ENCODE results near the gene OR4K14.
"Not testable (repeated sequence)": the region's sequence is repeated elsewhere in the genome, so short reads cannot be mapped to it uniquely, and the experiment has no call there.

OR4K14 gene, protein sequence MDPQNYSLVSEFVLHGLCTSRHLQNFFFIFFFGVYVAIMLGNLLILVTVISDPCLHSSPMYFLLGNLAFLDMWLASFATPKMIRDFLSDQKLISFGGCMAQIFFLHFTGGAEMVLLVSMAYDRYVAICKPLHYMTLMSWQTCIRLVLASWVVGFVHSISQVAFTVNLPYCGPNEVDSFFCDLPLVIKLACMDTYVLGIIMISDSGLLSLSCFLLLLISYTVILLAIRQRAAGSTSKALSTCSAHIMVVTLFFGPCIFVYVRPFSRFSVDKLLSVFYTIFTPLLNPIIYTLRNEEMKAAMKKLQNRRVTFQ

GRCh38 chr14:20019257-20019865 is at the start of gene OR4K14:
OR4K14 (minus strand) TSS chr14:20019307; CDS start chr14:20015193, 4,114 bp downstream.
- no peak for DNase-seq (ENCODE audit: low spot score)

DNA sequence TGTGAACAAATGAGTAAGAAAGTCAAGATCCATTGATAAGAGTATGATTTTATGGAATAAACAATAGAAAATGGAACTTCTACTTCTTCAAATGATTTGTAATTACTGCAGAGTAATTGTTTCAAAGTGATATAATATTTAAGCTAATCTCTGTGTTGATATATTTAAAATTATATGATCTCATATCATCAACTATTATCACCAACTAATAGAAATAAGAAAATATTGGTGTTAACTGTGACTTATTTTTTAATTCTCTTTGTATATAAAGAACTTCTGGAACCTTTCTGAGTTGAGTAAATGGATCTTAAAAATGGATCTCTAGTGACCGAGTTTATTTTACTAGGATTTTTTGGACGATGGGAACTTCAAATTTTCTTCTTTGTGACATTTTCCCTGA is 40.6 kb upstream of the OR4K14 start, which contains the start of gene OR4L1:
Gene OR4L1 (plus strand): TSS at position 301 of the 400 bp plus-strand sequence. CDS start 0 bp downstream, at position 301.
- DNase-seq (ENCODE audit: low spot score): no peak

DNA sequence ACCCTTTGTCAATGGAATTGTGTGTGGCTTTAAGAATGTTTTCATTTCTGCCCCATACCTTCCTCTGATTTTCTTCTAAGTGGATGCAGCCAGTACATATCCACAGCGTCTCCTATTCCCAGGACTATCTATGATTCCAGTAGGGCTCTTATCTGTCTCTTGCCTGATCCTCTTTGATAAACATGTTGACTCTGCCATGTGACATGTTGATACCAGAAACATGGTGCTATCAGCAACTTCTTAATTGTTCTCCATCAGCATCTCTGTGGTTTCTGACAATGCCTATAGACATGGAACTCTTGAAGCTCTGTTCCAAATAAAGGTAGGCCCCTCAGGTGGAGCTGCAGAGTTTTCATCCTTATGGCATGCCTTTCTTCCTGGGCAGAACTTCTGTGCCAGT is 29.1 kb upstream of the OR4K14 start:
- no peak for DNase-seq (ENCODE audit: low spot score)

GRCh38 chr14:20044243-20044642 is 25.1 kb upstream of the OR4K14 start:
- no peak for DNase-seq (ENCODE audit: low spot score)

- DNase-seq (ENCODE audit: low spot score): no peak
Measured at GRCh38 chr14:20035938-20036337, 16.8 kb upstream of the OR4K14 start, which contains the start of gene OR4K13. OR4K13 (minus strand) TSS chr14:20036038; CDS start chr14:20034758, 1,280 bp downstream.

DNA sequence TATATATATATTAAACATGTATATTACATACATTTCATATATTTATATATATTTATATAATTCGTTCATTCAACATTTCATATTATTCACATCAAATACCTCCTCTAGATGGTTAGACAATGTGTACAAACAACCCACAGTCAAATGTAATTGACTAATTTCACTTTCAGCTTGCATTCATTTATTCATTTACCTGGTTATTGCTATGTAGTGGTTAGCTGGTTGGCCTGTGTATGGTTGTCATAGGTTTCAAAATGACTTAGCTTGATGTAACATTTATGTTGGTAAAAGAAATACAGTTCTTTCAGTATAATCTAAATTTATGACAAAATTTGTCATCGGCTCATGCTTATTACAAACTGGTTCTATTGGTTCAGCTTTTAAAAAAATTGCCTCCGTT is 16.3 kb upstream of the OR4K14 start:
- DNase-seq (ENCODE audit: low spot score): no peak

- no peak for DNase-seq (ENCODE audit: low spot score)
Measured at GRCh38 chr14:20031058-20031457, 12.0 kb upstream of the OR4K14 start.

GRCh38 chr14:20008156-20008555 is 11.0 kb downstream of the OR4K14 start:
- no peak for DNase-seq (ENCODE audit: low spot score)

DNA sequence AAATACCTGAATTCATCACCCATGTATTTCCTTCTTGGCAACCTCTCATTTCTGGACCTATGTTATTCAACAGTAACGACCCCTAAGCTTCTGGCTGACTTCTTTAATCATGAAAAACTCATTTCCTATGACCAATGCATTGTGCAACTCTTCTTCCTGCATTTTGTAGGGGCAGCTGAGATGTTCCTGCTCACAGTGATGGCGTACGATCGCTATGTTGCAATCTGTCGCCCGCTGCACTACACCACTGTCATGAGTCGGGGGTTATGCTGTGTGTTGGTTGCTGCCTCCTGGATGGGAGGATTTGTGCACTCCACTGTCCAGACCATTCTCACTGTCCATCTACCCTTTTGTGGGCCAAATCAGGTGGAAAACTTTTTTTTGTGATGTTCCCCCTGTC is 16.8 kb downstream of the OR4K14 start:
- DNase-seq (ENCODE audit: low spot score): no peak

DNA sequence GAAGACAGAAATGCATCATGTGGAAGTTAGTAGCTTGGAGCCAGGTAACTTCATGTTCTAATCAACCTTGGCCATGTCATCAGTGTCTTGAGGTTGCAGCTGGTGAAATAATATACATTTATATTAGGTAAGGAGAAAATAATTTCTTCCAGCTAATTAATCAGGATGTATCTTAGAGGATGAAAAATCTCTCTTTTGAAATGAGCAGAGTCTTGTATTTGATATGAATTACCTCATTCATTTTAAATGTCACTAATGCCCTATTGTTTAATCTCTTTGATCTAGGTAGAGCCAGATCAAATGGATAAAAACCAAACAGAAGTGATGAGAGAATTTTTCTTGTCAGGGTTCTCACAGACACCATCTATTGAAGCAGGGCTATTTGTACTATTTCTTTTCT is 17.2 kb downstream of the OR4K14 start, which contains the start of gene OR4Q2:
Gene OR4Q2 (plus strand): TSS at position 301 of the 400 bp plus-strand sequence.
- no peak for DNase-seq (ENCODE audit: low spot score)

- no peak for DNase-seq (ENCODE audit: low spot score)
Measured at GRCh38 chr14:19993438-19993837, 25.7 kb downstream of the OR4K14 start.

DNA sequence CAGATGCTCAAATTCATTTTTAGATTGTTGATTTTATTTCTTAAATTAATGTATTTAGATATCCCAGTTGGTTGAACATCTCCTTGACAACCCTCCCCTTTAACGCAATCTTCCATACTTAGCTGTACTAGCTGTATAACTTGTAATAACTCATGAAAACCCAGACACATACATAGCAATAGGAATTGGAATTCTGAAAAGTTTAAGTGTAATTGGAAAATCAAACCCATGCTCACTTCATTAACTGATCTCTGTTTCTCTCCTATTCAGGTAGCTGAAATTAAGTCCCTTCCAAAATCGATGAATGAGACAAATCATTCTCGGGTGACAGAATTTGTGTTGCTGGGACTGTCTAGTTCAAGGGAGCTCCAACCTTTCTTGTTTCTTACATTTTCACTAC is 43.8 kb downstream of the OR4K14 start, which contains the start of gene OR4K15:
Gene OR4K15 (plus strand): TSS at position 301 of the 400 bp plus-strand sequence. CDS start 0 bp downstream, at position 301.
- no peak for DNase-seq (ENCODE audit: low spot score)

GRCh38 chr14:19974844-19975243 is 44.3 kb downstream of the OR4K14 start:
- no peak for DNase-seq (ENCODE audit: low spot score)

DNA sequence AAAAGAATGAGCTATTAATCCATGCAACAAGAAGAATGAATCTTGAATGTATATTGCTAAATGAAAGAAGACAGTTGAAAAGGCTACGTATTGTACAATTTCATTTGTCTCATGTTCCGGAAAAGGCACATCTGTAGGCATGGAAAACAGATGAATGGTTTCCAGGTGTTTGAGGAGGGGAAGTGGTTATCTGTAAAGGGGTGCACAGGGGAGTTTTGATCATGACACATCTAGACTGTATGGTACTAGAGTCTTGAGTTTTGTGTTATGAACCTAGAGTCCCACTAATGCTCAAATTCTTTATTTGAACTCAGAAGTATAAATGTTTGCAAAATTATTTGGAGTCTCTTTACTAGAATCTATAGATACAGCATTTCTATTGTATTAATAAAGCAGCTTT is 49.4 kb downstream of the OR4K14 start:
- DNase-seq (ENCODE audit: low spot score): not testable (repeated sequence)
